ENCODE results near the gene B4GALT5.
"Not testable (repeated sequence)": the region's sequence is repeated elsewhere in the genome, so short reads cannot be mapped to it uniquely, and the experiment has no call there.

Gene B4GALT5

GRCh38 chr20:49624988-49625387, 88.7 kb downstream of the B4GALT5 start:
- DNase-seq = not testable (repeated sequence)

GRCh38 chr20:49624317-49624716, 89.4 kb downstream of the B4GALT5 start:
- DNase-seq = no peak

DNA sequence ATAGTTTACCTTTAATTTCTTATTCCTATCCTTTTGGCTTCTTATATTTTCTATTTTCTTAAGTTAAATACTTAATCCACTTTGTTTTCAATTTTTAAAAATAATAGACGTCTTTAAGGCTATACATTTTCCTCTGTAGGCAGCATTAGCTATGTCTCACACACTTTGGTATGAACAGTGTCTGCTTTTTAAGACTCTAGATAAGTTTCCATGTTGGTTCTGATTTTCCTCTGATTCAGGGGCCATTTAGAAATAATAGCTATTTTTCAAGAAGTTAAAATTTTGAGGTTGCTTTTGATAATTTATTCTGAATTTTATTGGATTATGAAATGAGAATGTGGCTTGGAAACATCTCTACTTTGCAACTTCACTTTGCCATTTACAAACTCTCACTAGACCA, 91.4 kb downstream of the B4GALT5 start:
- DNase-seq = no peak

- DNase-seq = peak; percentile 9 to 11
Observed at GRCh38 chr20:49620364-49621240, 93.1 kb downstream of the B4GALT5 start.

DNA sequence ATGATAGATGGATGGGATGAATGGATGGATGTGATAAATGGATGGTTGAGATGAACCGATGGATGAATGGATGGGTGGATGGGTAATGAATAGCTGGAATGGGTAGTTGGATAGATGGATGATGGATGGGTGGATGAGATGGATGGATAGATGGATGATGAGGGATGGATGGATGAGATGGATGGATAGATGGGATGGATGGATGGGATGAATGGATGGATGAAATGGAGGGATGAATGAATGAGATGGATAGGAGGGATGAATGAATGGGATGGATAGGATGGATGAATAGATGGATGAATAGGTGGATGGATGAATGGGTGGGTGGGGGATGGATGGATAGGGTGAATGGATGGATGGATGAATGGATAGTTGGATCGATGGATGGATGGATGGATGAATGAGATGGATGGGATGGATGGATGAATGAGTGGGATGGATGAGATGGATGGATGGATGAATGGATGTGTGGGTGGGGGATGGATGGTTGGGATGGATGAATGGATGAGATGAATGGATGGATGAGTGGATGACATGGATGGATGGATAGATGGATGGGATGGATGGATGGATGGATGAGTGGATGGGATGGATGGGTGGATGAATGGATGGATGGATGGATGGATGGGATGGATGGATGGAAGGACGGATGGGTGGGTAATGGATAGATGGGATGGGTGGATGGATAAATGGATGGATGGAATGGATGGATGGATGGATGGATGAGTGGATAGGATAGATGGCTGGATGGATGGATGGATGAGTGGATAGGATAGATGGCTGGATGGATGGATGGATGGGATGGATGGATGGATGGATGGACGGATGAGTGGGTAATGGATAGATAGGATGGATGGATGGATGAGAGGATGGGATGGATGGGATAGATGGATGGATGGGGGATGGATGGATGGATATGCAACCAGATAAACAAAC, 94.3 kb downstream of the B4GALT5 start:
- DNase-seq = no peak

DNA sequence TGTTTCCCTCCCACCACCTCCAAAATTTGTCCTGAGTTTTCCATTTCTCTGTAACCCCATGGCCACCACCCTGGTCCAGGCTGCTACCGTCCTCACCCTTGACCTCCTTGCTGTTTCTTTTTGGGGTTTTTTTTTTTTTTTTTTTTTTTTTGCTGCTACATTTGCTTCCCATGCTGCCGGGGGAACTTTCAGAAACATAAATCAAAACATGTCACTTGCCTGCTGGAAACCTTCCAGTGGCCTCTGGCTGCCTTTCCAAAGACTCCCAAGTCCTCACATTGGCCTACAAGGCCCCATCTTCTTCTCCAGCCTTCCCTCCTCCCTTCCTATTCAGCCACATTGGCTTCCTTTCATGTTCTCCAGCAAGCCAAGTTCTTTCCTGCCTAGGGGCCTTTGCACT, 95.4 kb downstream of the B4GALT5 start:
- DNase-seq = no peak

DNA sequence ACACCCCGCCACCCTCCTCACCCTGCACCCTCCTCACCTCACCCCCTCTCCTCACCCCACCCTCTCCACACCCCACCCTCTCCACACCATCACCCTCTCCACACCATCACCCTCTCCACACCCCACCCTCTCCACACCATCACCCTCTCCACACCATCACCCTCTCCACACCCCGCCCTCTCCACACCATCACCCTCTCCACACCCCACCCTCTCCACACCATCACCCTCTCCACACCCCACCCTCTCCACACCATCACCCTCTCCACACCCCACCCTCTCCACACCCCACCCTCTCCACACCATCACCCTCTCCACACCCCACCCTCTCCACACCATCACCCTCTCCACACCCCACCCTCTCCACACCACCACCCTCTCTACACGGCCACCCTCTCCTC, 96.3 kb downstream of the B4GALT5 start:
- not testable (repeated sequence) for DNase-seq

- no peak for DNase-seq
Observed at GRCh38 chr20:49616154-49617007, 97.3 kb downstream of the B4GALT5 start.

GRCh38 chr20:49615401-49616153, 98.1 kb downstream of the B4GALT5 start:
- DNase-seq = no peak

DNA sequence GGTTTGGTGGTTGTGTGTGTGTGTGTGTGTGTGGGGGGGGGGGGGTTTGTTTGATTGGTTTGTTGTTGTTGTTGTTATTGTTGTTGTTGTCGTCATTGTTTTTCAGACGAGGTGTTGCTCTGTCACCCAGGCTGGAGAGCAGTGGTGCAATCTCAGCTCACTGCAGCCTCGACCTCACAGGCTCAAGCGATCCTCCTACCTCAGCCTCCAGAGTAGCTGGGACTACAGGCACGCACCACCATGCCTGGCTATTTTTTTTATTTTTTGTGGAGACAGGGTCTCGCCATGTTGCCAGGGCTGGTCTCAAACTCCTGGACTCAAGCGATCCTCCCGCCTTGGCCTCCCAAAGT, 98.7 kb downstream of the B4GALT5 start:
- DNase-seq = not testable (repeated sequence)

DNA sequence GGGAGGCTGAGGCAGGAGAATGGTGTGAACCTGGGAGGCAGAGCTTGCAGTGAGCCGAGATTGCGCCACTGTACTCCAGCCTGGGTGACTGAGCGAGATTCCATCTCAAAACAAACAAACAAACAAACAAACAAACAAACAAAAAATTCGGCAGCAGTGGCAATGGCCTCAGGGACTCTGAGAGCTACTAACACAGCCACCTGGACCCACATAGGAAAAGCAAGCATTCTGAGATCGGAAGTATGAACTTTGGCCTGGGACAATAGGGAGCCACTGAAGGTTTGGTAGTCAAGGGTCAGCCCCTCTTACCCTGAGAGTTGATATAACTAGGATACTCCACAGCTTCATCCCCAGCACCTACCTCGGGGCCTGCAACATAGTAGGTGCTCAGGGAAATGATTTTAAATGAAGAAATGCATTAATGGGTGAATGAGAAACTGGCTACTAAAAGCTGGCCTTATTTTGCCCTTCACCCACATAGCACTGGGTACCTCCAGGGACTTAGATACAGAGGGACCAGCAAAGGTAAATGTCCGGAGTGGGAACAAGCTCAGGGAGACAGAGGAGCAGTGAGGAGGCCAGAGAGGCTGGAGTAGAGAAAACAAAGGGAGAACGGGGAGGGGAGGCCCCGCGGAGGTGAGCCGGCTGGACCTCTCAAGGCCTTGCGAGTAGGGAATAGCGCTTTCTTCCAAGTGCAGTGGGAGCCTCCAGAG, 99.2 kb downstream of the B4GALT5 start:
- no peak for DNase-seq

GRCh38 chr20:49612127-49612738, 101.4 kb downstream of the B4GALT5 start:
- DNase-seq = no peak

- not testable (repeated sequence) for DNase-seq
Observed at GRCh38 chr20:49611539-49612126, 102.0 kb downstream of the B4GALT5 start.

DNA sequence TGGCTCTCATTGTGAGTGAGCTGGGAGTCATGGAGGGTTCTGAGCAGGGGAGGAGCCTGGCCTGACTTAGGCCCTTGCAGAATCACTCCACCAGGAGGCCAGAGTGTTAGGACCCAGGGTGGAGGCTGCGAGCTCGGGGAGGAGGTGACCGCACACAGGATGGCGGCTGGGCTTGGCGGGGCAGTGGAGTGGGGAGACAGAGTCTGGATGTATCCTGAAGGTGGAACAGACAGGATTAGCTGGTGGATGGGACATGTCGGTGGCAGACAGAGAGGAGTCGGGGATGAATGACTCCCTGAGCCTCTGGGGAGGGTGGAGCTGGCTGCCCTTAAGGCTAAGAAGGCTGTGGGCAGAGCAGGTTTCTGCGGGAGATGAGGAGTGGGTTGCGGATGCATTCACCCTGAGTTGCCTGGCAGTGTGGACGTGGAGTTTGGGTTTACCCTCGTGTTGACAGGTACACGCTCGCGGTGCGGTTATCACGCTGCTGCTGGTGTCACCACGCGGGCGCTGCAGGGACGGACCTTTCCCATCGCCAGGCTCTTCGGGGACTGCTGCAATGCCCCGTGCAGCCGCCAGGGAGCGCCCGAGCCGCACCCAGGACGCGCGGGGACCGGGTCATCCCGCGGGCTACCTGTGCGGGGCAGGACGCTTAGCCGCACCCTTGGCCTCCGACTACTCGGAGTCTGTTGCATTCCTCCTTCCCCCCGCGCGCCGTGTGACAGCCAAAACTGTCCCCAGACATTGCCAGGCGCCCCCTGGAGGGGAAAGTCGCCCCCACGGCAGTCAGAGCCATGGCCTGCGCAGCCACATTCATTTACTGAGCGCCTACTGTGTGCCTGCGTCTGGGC, 102.8 kb downstream of the B4GALT5 start:
- DNase-seq = peak; percentile 79 to 82

DNA sequence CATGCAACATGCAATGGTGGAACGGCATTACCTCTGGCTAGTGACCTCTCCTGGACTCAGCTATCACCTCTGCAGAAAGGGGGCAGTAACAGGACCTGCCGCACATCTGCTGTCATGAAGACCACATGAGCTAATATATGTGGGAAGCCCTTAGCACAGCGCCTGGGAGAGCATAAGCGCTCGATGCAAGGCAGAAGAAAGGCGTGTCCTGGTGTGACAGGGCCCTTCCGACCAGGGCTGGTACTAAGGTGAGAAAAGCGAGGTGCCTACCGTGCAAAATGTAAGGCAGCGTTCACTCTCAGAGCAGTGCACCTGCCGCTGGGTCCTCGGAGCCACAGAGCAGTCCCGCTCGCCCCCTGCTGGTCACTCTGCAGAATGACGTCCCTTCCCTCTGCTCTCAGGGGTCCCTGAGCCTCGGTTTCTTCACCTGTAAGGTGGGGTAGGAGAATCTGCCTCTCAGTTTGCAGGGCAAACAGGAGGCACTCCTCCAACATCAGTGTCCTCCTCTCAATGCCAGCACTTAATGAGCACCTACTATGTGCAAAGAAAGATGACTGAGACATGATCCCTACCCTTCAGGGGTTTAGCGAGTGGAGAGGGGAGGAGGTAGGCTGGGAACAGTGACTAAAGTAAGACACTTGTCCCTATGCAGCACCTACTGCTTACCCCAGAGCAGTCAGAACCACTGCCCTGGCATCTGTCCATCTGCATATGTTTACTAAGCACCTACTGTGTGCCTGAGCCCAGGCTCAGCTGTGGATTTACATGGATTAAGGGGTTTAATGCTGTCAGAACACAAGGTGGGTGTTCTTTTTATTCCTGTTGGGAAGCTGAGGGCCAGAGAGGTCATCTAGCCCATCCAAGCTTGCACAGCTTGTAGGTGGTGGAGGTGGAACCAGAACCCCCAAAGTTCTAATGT, 104.7 kb downstream of the B4GALT5 start:
- DNase-seq = peak; percentile 68 to 71

DNA sequence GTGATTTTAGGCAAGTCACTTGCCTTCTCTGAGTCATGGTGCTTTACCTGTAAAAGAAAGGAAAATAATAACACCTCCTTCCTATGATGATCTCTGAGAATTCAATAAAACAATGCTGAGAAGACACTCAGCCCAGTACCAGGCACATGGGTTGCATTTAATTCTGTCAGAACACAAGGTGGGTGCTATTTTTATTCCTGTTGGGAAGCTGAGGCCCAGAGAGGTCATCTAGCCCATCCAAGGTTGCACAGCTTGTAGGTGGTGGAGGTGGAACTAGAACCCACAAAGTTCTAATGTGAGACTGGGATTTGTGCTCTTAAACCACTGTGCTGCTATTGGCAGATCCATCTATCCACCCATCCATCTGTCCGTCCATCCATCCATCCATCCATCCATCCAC, 106.1 kb downstream of the B4GALT5 start:
- no peak for DNase-seq

GRCh38 chr20:49603209-49603627, 110.5 kb downstream of the B4GALT5 start:
- no peak for DNase-seq
